Measurements from ENCODE around the gene NGB. TPM values are rescaled to one million over a fixed set of nuclear protein-coding genes. Genes with fewer than 3 reads are reported as not detected.

Gene NGB
- total and polyA plus RNA-seq, 2 donors (not counting 3 experiments of a cell fraction or from before 2014, with no cell fraction given), result not detected

- Histone ChIP-seq H3K4me1 (ENCODE audit: control insufficient read depth, extremely low read depth, insufficient read depth, low read length) (peaks cover 29% of the 10 kb centered on the region), H3K36me3 (ENCODE audit: control insufficient read depth in 2 of 2, extremely low read depth in 1 of 2, insufficient read depth in 2 of 2, low read length in 2 of 2) (no peaks in the 10 kb centered on the region), H3K79me2 (ENCODE audit: control insufficient read depth, insufficient read depth, low read length) (no peaks in the 10 kb centered on the region), H2AFZ (ENCODE audit: low read depth, low read length) (no peak overlapping the region), H3K4me2 (ENCODE audit: insufficient read depth, low read length) (no peak overlapping the region), H4K20me1 (replicated peaks; ENCODE audit: control insufficient read depth, extremely low read depth, insufficient read depth, low read length) (no peaks in the 10 kb centered on the region), H3K9ac (replicated peaks; ENCODE audit: extremely low read depth, insufficient read depth, low read length) (no peak overlapping the region), H3K4me3 (replicated peaks in 1 of 3; ENCODE audit: insufficient read depth in 1 of 3, low read depth in 1 of 3, low read length in 3 of 3) (no peak overlapping the region), H3K27me3 (ENCODE audit: control insufficient read depth in 2 of 2, insufficient read depth in 2 of 2, low read length in 2 of 2) (no peaks in the 10 kb centered on the region), H3K9me3 (replicated peaks; ENCODE audit: control insufficient read depth, insufficient read depth, low read length) (no peaks in the 10 kb centered on the region), H3K27ac (ENCODE audit: insufficient read depth, low read depth, low read length) (no peak overlapping the region), H3K9me1 (replicated peaks; ENCODE audit: control insufficient read depth, extremely low read depth, insufficient read depth, low read length) (no peaks in the 10 kb centered on the region)
- TF ChIP-seq EZH2 (IDR thresholded peaks at IDR 0.05; ENCODE audit: borderline replicate concordance, low read depth, low read length, severe bottlenecking), result no peak
- no peak for TF ChIP-seq JUN (IDR thresholded peaks at IDR 0.05; ENCODE audit: borderline replicate concordance, insufficient read depth, insufficient read length, low read depth)
- TF ChIP-seq, protein P1, sequence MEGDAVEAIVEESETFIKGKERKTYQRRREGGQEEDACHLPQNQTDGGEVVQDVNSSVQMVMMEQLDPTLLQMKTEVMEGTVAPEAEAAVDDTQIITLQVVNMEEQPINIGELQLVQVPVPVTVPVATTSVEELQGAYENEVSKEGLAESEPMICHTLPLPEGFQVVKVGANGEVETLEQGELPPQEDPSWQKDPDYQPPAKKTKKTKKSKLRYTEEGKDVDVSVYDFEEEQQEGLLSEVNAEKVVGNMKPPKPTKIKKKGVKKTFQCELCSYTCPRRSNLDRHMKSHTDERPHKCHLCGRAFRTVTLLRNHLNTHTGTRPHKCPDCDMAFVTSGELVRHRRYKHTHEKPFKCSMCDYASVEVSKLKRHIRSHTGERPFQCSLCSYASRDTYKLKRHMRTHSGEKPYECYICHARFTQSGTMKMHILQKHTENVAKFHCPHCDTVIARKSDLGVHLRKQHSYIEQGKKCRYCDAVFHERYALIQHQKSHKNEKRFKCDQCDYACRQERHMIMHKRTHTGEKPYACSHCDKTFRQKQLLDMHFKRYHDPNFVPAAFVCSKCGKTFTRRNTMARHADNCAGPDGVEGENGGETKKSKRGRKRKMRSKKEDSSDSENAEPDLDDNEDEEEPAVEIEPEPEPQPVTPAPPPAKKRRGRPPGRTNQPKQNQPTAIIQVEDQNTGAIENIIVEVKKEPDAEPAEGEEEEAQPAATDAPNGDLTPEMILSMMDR (IDR thresholded peaks at IDR 0.05; ENCODE audit: extremely low read depth in 1 of 2, insufficient read depth in 1 of 2, low read depth in 1 of 2, low read length in 2 of 2), result no peak
- TF ChIP-seq, protein P2, sequence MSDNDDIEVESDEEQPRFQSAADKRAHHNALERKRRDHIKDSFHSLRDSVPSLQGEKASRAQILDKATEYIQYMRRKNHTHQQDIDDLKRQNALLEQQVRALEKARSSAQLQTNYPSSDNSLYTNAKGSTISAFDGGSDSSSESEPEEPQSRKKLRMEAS (IDR thresholded peaks at IDR 0.05; ENCODE audit: insufficient read depth, insufficient read length), result no peak
- no peak for TF ChIP-seq GATA2 (IDR thresholded peaks at IDR 0.05; ENCODE audit: insufficient read depth, insufficient read length, low read depth, low read length)
- TF ChIP-seq FOS (IDR thresholded peaks at IDR 0.05; ENCODE audit: borderline replicate concordance, insufficient read depth, low read length), result no peak
- dilution Hi-C loops (cut with MboI; ENCODE audit: extremely low pct_ligation_motif_present, low sequenced_read_pairs) (no loop called here), intact Hi-C loops (cut with micrococcal nuclease) (loop anchor here (2.0 kb wide), 1 partner anchor 251 kb away; no protein-coding TSS in a partner anchor)
- CTCF ChIA-PET, result interaction anchor here (2.2 to 12.7 kb wide), 2 partner anchors 15 to 148 kb away, joined by 10 to 515 read pairs; no protein-coding TSS in a partner anchor
- FAIRE-seq (no peak), DNase-seq (ENCODE audit: low read depth, low spot score) (peak; percentile 60)
- BruUV-seq (replicated peaks), result no TSS peak
- POLR2A ChIA-PET, result no interaction called here
Measured at GRCh38 chr14:77299771-77300170, 28.8 kb upstream of the NGB start.
